Gastrocnemius medialis (tissue), 4 donors: ENCODE data around the gene CA14. TPM values are rescaled to one million over a fixed set of nuclear protein-coding genes. Genes with fewer than 3 reads are reported as not detected.
"Not testable (repeated sequence)": the region's sequence is repeated elsewhere in the genome, so short reads cannot be mapped to it uniquely, and the experiment has no call there.

ENCODE experiments used
- ATAC-seq, 2 donors: fragments of 150-250 bp; one replicate each; pipeline ENCODE4 v1.9.1; 2016
- DNase-seq, 2 donors: peaks; one replicate each; pipeline ENCODE4 v3.0.0-alpha.2; 2019
- H3K27ac ChIP-seq, 4 donors: fragments of 200-600 bp; sonication (generic); 1 replicate in 1 of 4; 2 replicates in 3 of 4; pipeline ENCODE4 v1.5.1; 2016 to 2018; ENCODE audit warnings: mild to moderate bottlenecking in 2 of 4, moderate library complexity in 1 of 4
- H3K27me3 ChIP-seq, 3 donors: fragments of 200-600 bp; sonication (generic) in 2 of 3; 1 replicate in 1 of 3; 2 replicates in 2 of 3; pipeline versions ENCODE4 v1.5.1 to v1.6.0; 2016 to 2019; ENCODE audit warnings: mild to moderate bottlenecking in 1 of 3, moderate library complexity in 1 of 3
- H3K36me3 ChIP-seq, 2 donors: fragments of 200-600 bp; sonication (generic) in 1 of 2; one replicate each; pipeline ENCODE4 v1.5.1; 2017 to 2018
- H3K4me1 ChIP-seq, 2 donors: fragments of 200-600 bp; sonication (generic) in 1 of 2; one replicate each; pipeline ENCODE4 v1.5.1; 2016 to 2017; ENCODE audit warnings: mild to moderate bottlenecking in 2 of 2
- H3K4me3 ChIP-seq, 4 donors: fragments of 200-600 bp; sonication (generic) in 3 of 4; 1 replicate in 1 of 4; 2 replicates in 3 of 4; pipeline ENCODE4 v1.5.1; 2016 to 2019; ENCODE audit warnings: mild to moderate bottlenecking in 2 of 4
- H3K9me3 ChIP-seq, 3 donors: fragments of 200-600 bp; sonication (generic) in 2 of 3; 1 replicate in 1 of 3; 2 replicates in 2 of 3; pipeline ENCODE4 v1.5.1; 2016 to 2019
- CTCF ChIP-seq, 5 experiments: fragments of 450-650 bp in 3 of 5; fragments of 200-600 bp in 2 of 5; sonication (generic) in 2 of 5; IDR thresholded peaks in 4 of 5; conservative IDR thresholded peaks in 1 of 5; 1 replicate in 4 of 5; 2 replicates in 1 of 5; pipeline ENCODE4 v1.5.1; 2016 to 2019; ENCODE audit warnings: antibody characterized with exemption in 5 of 5, mild to moderate bottlenecking in 3 of 5, moderate library complexity in 3 of 5
- POLR2A ChIP-seq, 2 donors: fragments of 450-650 bp; IDR thresholded peaks; one replicate each; pipeline ENCODE4 v1.6.1; 2017; ENCODE audit warnings: antibody characterized with exemption in 2 of 2, mild to moderate bottlenecking in 2 of 2, moderate library complexity in 2 of 2
- in situ Hi-C, 4 donors: fragments of 200-750 bp; cut with MboI; loops; one replicate each; pipeline versions ENCODE4 v1.15.0 to v1.8.0; 2017; ENCODE audit warnings: low sequenced_read_pairs in 4 of 4
- intact Hi-C: fragments of 100-400 bp; cut with DNase I; formaldehyde crosslinking; loops from one replicate; pipeline ENCODE4 v1.15.1; 2023; ENCODE audit warnings: low total_unique reads
- total RNA-seq, 4 donors: library from RNA; depleted of rRNA; stranded (reverse); fragments of >200 nt; gene quantifications; one replicate each; pipeline versions ENCODE4 v1.1.0 to v1.2.3, GENCODE V29; 2016

Gene CA14
- total RNA-seq, 4 donors from 2014 or later, result 0.20 to 3.8 (median 0.31) TPM; not detected in 1

GRCh38 chr1:150302338-150302737 is 44.8 kb downstream of the CA14 start:
- no peak for ATAC-seq
- no peak overlapping the region for H3K27ac ChIP-seq
- peaks cover 0 to 47% of the 10 kb centered on the region in 2 donors for H3K36me3 ChIP-seq
- intact Hi-C loops, result no loop called here
- H3K9me3 ChIP-seq, result no peaks in the 10 kb centered on the region
- no peak overlapping the region for H3K4me3 ChIP-seq
- peaks cover 0 to 4% of the 10 kb centered on the region in 2 donors for H3K4me1 ChIP-seq
- in situ Hi-C loops, result no loop called here
- no peak for DNase-seq
- no peaks in the 10 kb centered on the region for H3K27me3 ChIP-seq
- TF ChIP-seq POLR2A (IDR thresholded peaks at IDR 0.05), result no peak
- no peak for TF ChIP-seq CTCF (IDR thresholded peaks at IDR 0.05 in 4 of 5, conservative IDR thresholded peaks at IDR 0.05 in 1 of 5)

DNA sequence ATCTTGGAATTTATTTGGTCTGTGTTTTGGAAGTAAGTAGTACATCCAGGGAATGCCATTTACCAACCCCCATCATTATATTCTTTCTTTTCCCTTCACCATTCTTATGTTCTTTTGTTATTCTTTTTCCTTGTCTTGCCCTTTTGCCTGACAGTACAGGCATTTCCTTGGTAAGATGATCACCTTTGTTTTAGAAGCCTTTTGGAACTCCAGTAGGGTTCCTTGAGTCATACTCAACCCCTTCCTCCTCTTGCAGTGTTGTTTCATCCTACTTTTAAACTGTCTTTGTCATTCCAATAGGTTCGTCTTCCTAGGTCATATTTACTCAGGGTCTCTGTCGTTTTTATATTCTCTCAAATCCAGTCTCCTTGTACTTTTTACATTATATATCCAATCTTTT is 45.3 kb downstream of the CA14 start:
- DNase-seq (no peak), ATAC-seq (no peak)
- Histone ChIP-seq H3K27me3 (no peaks in the 10 kb centered on the region), H3K9me3 (no peaks in the 10 kb centered on the region), H3K4me1 (peaks cover 0 to 4% of the 10 kb centered on the region in 2 donors), H3K4me3 (no peak overlapping the region), H3K36me3 (peaks cover 0 to 43% of the 10 kb centered on the region in 2 donors), H3K27ac (no peak overlapping the region)
- intact Hi-C loops (no loop called here), in situ Hi-C loops (no loop called here)
- TF ChIP-seq CTCF (IDR thresholded peaks at IDR 0.05 in 4 of 5, conservative IDR thresholded peaks at IDR 0.05 in 1 of 5) (no peak), POLR2A (IDR thresholded peaks at IDR 0.05) (no peak)

DNA sequence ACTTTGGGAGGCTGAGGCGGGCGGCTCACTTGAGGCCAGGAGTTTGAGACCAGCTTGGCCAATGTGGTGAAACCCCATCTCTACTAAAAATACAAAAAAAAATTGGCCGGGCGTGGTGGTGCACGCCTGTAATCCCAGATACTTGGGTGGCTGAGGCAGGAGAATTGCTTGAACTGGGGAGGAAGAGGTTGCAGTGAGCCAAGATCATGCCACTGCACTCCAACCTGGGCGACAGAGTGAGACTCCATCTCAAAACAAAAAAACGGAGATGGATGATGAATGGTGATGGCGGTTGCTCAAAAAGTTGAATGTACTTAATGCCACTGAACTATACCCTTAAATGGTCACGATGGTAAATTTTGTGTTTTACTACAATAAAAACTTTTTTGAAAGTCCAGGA is 51.0 kb downstream of the CA14 start:
- ATAC-seq, H3K27ac ChIP-seq, H3K27me3 ChIP-seq, in situ Hi-C loops, H3K4me3 ChIP-seq, H3K9me3 ChIP-seq, H3K4me1 ChIP-seq, H3K36me3 ChIP-seq, intact Hi-C loops, DNase-seq: not testable (repeated sequence)

DNA sequence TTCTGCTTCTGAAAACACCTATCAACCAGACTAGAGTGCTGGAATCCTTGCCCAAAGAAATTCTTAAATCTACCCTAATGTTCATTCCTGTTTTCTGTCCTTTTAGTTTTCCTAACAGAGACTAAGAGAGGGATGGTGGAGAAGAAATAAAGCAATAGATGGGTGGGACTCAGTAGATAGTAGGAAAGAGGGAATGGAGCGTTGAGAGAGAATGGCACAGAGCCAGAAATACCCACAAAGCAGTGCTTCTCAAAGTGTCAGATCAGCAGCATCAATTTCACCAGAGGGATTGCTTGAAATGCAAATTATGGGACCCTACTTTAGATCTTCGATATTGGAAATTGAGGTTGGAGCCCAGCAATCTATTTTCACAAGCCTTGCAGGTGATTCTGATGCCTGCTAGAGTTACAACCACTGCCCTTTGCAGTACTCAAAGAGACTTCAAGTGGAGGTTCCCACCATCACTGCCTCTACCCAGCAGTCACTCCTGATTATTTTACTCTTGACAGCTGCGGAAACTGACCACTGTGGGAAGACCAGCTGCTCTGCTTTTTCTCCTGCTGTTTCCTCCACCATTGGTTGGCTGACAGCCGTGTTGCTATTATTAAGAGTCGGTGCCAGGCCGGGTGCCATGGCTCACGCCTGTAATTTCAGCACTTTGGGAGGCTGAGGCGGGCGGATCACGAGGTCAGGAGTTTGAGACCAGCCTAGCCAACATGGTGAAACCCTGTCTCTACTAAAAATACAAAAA is 52.4 kb downstream of the CA14 start:
- Histone ChIP-seq H3K4me3 (no peak overlapping the region), H3K27me3 (no peaks in the 10 kb centered on the region), H3K4me1 (no peaks in the 10 kb centered on the region), H3K27ac (no peak overlapping the region), H3K9me3 (no peaks in the 10 kb centered on the region), H3K36me3 (peaks cover 0 to 7% of the 10 kb centered on the region in 2 donors)
- DNase-seq, result no peak
- ATAC-seq, result no peak
- TF ChIP-seq CTCF (IDR thresholded peaks at IDR 0.05 in 4 of 5, conservative IDR thresholded peaks at IDR 0.05 in 1 of 5) (no peak), POLR2A (IDR thresholded peaks at IDR 0.05) (no peak)
- in situ Hi-C loops (no loop called here), intact Hi-C loops (no loop called here)

DNA sequence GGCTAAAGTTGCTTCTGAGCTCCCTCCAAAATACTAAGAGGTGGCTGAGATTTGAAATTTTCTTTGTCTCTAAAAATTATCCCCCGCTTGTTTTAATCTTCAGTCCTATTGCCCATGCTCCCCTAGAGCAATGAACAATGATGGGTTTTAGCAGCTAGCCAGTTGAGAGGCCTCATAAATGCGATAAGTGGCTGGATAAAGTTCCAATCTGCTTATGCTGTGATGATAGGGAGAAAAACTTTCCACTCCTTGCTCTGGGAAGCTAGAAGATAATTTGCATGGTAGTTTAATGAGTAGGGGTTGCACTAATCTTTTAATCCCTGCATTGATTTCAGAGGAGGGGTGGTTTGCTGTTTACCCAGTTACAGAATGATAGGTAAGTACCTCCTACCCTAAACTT is 54.2 kb downstream of the CA14 start:
- Histone ChIP-seq H3K9me3 (no peaks in the 10 kb centered on the region), H3K4me1 (no peaks in the 10 kb centered on the region), H3K27me3 (no peaks in the 10 kb centered on the region), H3K4me3 (no peak overlapping the region), H3K27ac (no peak overlapping the region), H3K36me3 (peaks cover 0 to 7% of the 10 kb centered on the region in 2 donors)
- no peak for DNase-seq
- intact Hi-C loops, result no loop called here
- no peak for ATAC-seq
- TF ChIP-seq POLR2A (IDR thresholded peaks at IDR 0.05) (no peak), CTCF (IDR thresholded peaks at IDR 0.05 in 4 of 5, conservative IDR thresholded peaks at IDR 0.05 in 1 of 5) (no peak)
- in situ Hi-C loops, result no loop called here

Other genes with a start within 250 kb of the CA14 start
- gene OTUD7B, start 247.0 kb upstream of the CA14 start, total RNA-seq, result 10 to 100 TPM; 27.2 to 51.3 (median 43.6) TPM
- 10 to 100 TPM; 17.0 to 30.3 (median 24.7) TPM for gene VPS45, start 190.0 kb upstream of the CA14 start, total RNA-seq
- gene PLEKHO1, start 107.9 kb upstream of the CA14 start, total RNA-seq, result 10 to 100 TPM; 24.3 to 57.7 (median 40.4) TPM
- gene ANP32E, start 21.7 kb upstream of the CA14 start, total RNA-seq, result 10 to 100 TPM; 15.1 to 44.9 (median 24.9) TPM
- 10 to 100 TPM; 41.2 to 63.8 (median 54.9) TPM for gene APH1A, start 11.2 kb downstream of the CA14 start, total RNA-seq
- 1 to 10 TPM; 1.8 to 5.7 (median 4.8) TPM for gene C1orf54, start 15.0 kb downstream of the CA14 start, total RNA-seq
- gene CIART, start 24.8 kb downstream of the CA14 start, total RNA-seq, result 10 to 100 TPM in 3 of 4 donors, 1 to 10 TPM in 1; 8.2 to 15.8 (median 11.7) TPM
- 10 to 100 TPM; 27.8 to 46.3 (median 31.5) TPM for gene MRPS21, start 36.1 kb downstream of the CA14 start, total RNA-seq
- 10 to 100 TPM; 15.6 to 25.0 (median 19.3) TPM for gene PRPF3, start 63.8 kb downstream of the CA14 start, total RNA-seq
- 10 to 100 TPM; 18.0 to 28.0 (median 23.1) TPM for gene RPRD2, start 106.4 kb downstream of the CA14 start, total RNA-seq
- gene TARS2, start 229.6 kb downstream of the CA14 start, total RNA-seq, result 10 to 100 TPM; 15.0 to 26.7 (median 18.4) TPM